Osteocyte (in vitro differentiated cells): ENCODE measurements around the gene PFKFB2. TPM values are rescaled to one million over a fixed set of nuclear protein-coding genes. Genes with fewer than 3 reads are reported as not detected.

Experiments
- DNase-seq: peaks from one replicate; pipeline ENCODE4 v3.0.0; 2021; ENCODE audit warnings: mixed read lengths; ENCODE audit not compliant: unreplicated experiment; ENCODE audit errors: extremely low spot score
- H3K27ac Mint-ChIP-seq: one replicate; pipeline ENCODE4 v1.8.0; 2021; ENCODE audit warnings: mild to moderate bottlenecking, mixed read lengths; ENCODE audit not compliant: unreplicated experiment
- H3K27me3 Mint-ChIP-seq: one replicate; pipeline ENCODE4 v1.8.0; 2021; ENCODE audit warnings: mixed read lengths; ENCODE audit not compliant: unreplicated experiment
- H3K36me3 Mint-ChIP-seq: one replicate; pipeline ENCODE4 v1.8.0; 2021; ENCODE audit warnings: mixed read lengths; ENCODE audit not compliant: unreplicated experiment
- H3K4me1 Mint-ChIP-seq: one replicate; pipeline ENCODE4 v1.8.0; 2021; ENCODE audit warnings: mixed read lengths; ENCODE audit not compliant: unreplicated experiment
- H3K4me3 Mint-ChIP-seq: one replicate; pipeline ENCODE4 v1.8.0; 2021; ENCODE audit warnings: mild to moderate bottlenecking, moderate library complexity, mixed read lengths; ENCODE audit not compliant: unreplicated experiment
- H3K9me3 Mint-ChIP-seq: one replicate; pipeline ENCODE4 v1.8.0; 2021; ENCODE audit warnings: mixed read lengths; ENCODE audit not compliant: unreplicated experiment
- CTCF ChIP-seq: fragments of 200-600 bp; sonication (generic); IDR thresholded peaks from 2 replicates; pipeline ENCODE4 v1.5.0; 2021; ENCODE audit warnings: antibody characterized with exemption, mild to moderate bottlenecking, moderate library complexity
- total RNA-seq: library from RNA; stranded (reverse); gene quantifications from 2 replicates; pipeline ENCODE4 v1.2.1, GENCODE V29; 2021

Gene PFKFB2
- total RNA-seq, 1 donor from 2014 or later: 15.8 TPM

- Mint-ChIP-seq H3K4me1 (peaks cover 19% of the 10 kb centered on the region), H3K36me3 (no peaks in the 10 kb centered on the region), H3K9me3 (no peaks in the 10 kb centered on the region), H3K27ac (no peak overlapping the region), H3K27me3 (peaks cover 31% of the 10 kb centered on the region), H3K4me3 (no peak overlapping the region)
- no peak for DNase-seq
- TF ChIP-seq CTCF: no peak
Measured at GRCh38 chr1:207027206-207027777, 25.8 kb upstream of the PFKFB2 start.

- Mint-ChIP-seq H3K4me3 (no peak overlapping the region), H3K27ac (no peak overlapping the region), H3K27me3 (peaks cover 36% of the 10 kb centered on the region), H3K4me1 (peaks cover 19% of the 10 kb centered on the region), H3K36me3 (no peaks in the 10 kb centered on the region), H3K9me3 (no peaks in the 10 kb centered on the region)
- DNase-seq: no peak
- no peak for TF ChIP-seq CTCF
Measured at GRCh38 chr1:207027921-207028320, 25.2 kb upstream of the PFKFB2 start.

- no peak for TF ChIP-seq CTCF
- Mint-ChIP-seq H3K4me1 (peaks cover 19% of the 10 kb centered on the region), H3K27me3 (peaks cover 47% of the 10 kb centered on the region), H3K9me3 (no peaks in the 10 kb centered on the region), H3K27ac (no peak overlapping the region), H3K4me3 (no peak overlapping the region), H3K36me3 (no peaks in the 10 kb centered on the region)
- no peak for DNase-seq
Measured at GRCh38 chr1:207028884-207029650, 24.0 kb upstream of the PFKFB2 start.

- TF ChIP-seq CTCF: no peak
- H3K27me3 Mint-ChIP-seq: peaks cover 54% of the 10 kb centered on the region
- H3K27ac Mint-ChIP-seq: no peak overlapping the region
- no peaks in the 10 kb centered on the region for H3K9me3 Mint-ChIP-seq
- no peak for DNase-seq
- no peak overlapping the region for H3K4me3 Mint-ChIP-seq
- H3K36me3 Mint-ChIP-seq: no peaks in the 10 kb centered on the region
- H3K4me1 Mint-ChIP-seq: peaks cover 13% of the 10 kb centered on the region
Measured at GRCh38 chr1:207029701-207030521, 23.2 kb upstream of the PFKFB2 start.

- no peak for TF ChIP-seq CTCF
- Mint-ChIP-seq H3K27me3 (peaks cover 61% of the 10 kb centered on the region), H3K4me1 (peaks cover 9% of the 10 kb centered on the region), H3K9me3 (no peaks in the 10 kb centered on the region), H3K4me3 (no peak overlapping the region), H3K27ac (no peak overlapping the region), H3K36me3 (no peaks in the 10 kb centered on the region)
- DNase-seq: no peak
Measured at GRCh38 chr1:207030522-207031009, 22.5 kb upstream of the PFKFB2 start.
